C1 segment of cervical spinal cord (tissue), 14 donors: Measurements from ENCODE around the gene CNN2.
A peak's percentile ranks its signal among the peaks of the same experiment; 100 is the strongest.

Experiments
- DNase-seq, 14 donors: peaks; one replicate each; lab custom pipeline; 2025; lab: John Stamatoyannopoulos, UW

Gene CNN2

GRCh38 chr19:995051-995827 is 31.2 kb upstream of the CNN2 start:
- DNase-seq: peak in 1 of 14 donors; percentile 26

GRCh38 chr19:996051-996838 is 30.2 kb upstream of the CNN2 start:
- peak in 1 of 14 donors; percentile 10 for DNase-seq

GRCh38 chr19:998064-998463 is 28.3 kb upstream of the CNN2 start:
- DNase-seq: no peak

GRCh38 chr19:999379-999719 is 27.1 kb upstream of the CNN2 start:
- no peak for DNase-seq

GRCh38 chr19:1000095-1000494 is 26.3 kb upstream of the CNN2 start, which contains the start of gene GRIN3B:
GRIN3B (plus strand) TSS chr19:1000419; CDS start chr19:1000438, 19 bp downstream.
- no peak for DNase-seq

- no peak for DNase-seq
Measured at GRCh38 chr19:1000591-1001537, 25.5 kb upstream of the CNN2 start.

- peak in 4 of 14 donors; percentile 2 to 42 (median 8) for DNase-seq
Measured at GRCh38 chr19:1001538-1002166, 24.8 kb upstream of the CNN2 start.

GRCh38 chr19:1002600-1002999 is 23.8 kb upstream of the CNN2 start:
- no peak for DNase-seq

GRCh38 chr19:1003283-1003682 is 23.1 kb upstream of the CNN2 start:
- no peak for DNase-seq

- no peak for DNase-seq
Measured at GRCh38 chr19:1004204-1004802, 22.1 kb upstream of the CNN2 start.

- DNase-seq: no peak
Measured at GRCh38 chr19:1004803-1005664, 21.4 kb upstream of the CNN2 start.

GRCh38 chr19:1006711-1007398 is 19.6 kb upstream of the CNN2 start:
- no peak for DNase-seq

- DNase-seq: no peak
Measured at GRCh38 chr19:1007399-1008251, 18.8 kb upstream of the CNN2 start.

GRCh38 chr19:1008268-1009040 is 18.0 kb upstream of the CNN2 start:
- no peak for DNase-seq

GRCh38 chr19:1009041-1009980 is 17.1 kb upstream of the CNN2 start:
- DNase-seq: no peak

- DNase-seq: no peak
Measured at GRCh38 chr19:1009981-1010538, 16.3 kb upstream of the CNN2 start.
